IMR-90 (cell line): ENCODE data around the gene PCBD1.

ENCODE experiments used
- BHLHE40 ChIP-seq: fragments of 150-350 bp; IDR thresholded peaks from 2 replicates; pipeline ENCODE4 v1.6.1; 2016; ENCODE audit warnings: mild to moderate bottlenecking, low read depth, low read length
- CEBPB ChIP-seq: IDR thresholded peaks from 2 replicates; pipeline ENCODE4 v1.6.1; 2012; ENCODE audit warnings: low read depth, low read length, improper control_type of control experiment
- CHD1 ChIP-seq: IDR thresholded peaks from 2 replicates; pipeline ENCODE4 v1.6.1; 2012; ENCODE audit warnings: low read depth, low read length, improper control_type of control experiment
- FOS ChIP-seq: fragments of 150-350 bp; IDR thresholded peaks from 2 replicates; pipeline ENCODE4 v1.6.1; 2016; ENCODE audit warnings: low read depth, low read length
- MAFK ChIP-seq: IDR thresholded peaks from 2 replicates; pipeline ENCODE4 v1.6.1; 2012; ENCODE audit warnings: low read depth, low read length, improper control_type of control experiment
- MXI1 ChIP-seq: IDR thresholded peaks from 2 replicates; pipeline ENCODE4 v1.6.1; 2012; ENCODE audit warnings: low read depth, mild to moderate bottlenecking, low read length, moderate library complexity, borderline replicate concordance
- NFE2L2 ChIP-seq: fragments of 150-350 bp; IDR thresholded peaks from 2 replicates; pipeline ENCODE4 v1.6.1; 2016; ENCODE audit warnings: low read depth, mild to moderate bottlenecking, low read length
- POLR2A ChIP-seq: IDR thresholded peaks from 2 replicates; pipeline ENCODE4 v1.6.1; 2012; ENCODE audit warnings: mild to moderate bottlenecking, low read depth, low read length
- RAD21 ChIP-seq: IDR thresholded peaks from 2 replicates; pipeline ENCODE4 v1.6.1; 2012; ENCODE audit warnings: low read length, improper control_type of control experiment
- RCOR1 ChIP-seq: IDR thresholded peaks from 2 replicates; pipeline ENCODE4 v1.6.1; 2012; ENCODE audit warnings: mild to moderate bottlenecking, low read length, improper control_type of control experiment; ENCODE audit not compliant: insufficient replicate concordance
- SMC3 ChIP-seq: fragments of 150-350 bp; IDR thresholded peaks from 2 replicates; pipeline ENCODE4 v1.6.1; 2016; ENCODE audit warnings: low read depth, mild to moderate bottlenecking, antibody characterized with exemption, low read length, moderate library complexity
- TF ChIP-seq, protein P1 (sequence below): fragments of 150-350 bp; IDR thresholded peaks from 2 replicates; pipeline ENCODE4 v1.6.1; 2016; ENCODE audit warnings: low read depth, mild to moderate bottlenecking, low read length, moderate library complexity, borderline replicate concordance
- TF ChIP-seq, protein P2 (sequence below): conservative IDR thresholded peaks from 2 replicates; pipeline ENCODE4 v1.5.1; 2012; ENCODE audit warnings: mild to moderate bottlenecking, low read depth, low read length, improper control_type of control experiment
- TF ChIP-seq, protein P3 (sequence below): fragments of 150-350 bp; IDR thresholded peaks from 2 replicates; pipeline ENCODE4 v1.6.1; 2017; ENCODE audit warnings: mild to moderate bottlenecking, antibody characterized with exemption, low read length, low read depth

DNA sequence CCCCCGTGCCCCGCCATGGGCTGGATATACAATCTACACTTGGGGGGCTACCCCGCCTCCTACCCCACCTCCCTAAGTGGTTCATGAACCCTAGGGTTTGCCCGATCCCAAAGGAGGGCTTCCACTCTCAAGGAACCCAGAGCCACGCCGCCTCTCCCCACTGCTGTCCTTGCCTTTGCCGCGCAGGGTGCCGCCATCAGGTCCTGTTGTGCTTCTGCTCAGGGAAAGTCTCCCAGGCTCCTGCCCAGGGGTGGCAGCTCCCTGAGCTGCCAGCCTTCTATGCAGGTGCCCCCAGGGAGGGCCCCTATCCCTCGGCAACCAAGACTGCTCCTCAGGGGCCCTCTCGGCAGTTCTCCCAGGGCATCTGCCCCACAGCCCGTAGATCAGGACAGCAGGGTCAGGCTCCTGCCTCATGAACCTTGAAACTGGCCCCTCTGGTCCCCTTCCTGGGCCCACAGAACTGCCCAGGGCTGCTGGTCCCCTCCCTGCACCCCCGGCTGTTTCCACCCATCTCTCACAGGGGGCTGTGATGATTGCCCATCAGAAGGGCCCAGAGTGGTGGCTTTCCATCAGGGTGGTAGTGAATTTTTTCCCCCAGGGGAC lies 13.0 kb upstream of the PCBD1 start:
- TF ChIP-seq NFE2L2, result no peak
- TF ChIP-seq POLR2A, result no peak
- TF ChIP-seq, protein P1, sequence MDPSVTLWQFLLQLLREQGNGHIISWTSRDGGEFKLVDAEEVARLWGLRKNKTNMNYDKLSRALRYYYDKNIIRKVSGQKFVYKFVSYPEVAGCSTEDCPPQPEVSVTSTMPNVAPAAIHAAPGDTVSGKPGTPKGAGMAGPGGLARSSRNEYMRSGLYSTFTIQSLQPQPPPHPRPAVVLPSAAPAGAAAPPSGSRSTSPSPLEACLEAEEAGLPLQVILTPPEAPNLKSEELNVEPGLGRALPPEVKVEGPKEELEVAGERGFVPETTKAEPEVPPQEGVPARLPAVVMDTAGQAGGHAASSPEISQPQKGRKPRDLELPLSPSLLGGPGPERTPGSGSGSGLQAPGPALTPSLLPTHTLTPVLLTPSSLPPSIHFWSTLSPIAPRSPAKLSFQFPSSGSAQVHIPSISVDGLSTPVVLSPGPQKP, result no peak
- TF ChIP-seq, protein P2, sequence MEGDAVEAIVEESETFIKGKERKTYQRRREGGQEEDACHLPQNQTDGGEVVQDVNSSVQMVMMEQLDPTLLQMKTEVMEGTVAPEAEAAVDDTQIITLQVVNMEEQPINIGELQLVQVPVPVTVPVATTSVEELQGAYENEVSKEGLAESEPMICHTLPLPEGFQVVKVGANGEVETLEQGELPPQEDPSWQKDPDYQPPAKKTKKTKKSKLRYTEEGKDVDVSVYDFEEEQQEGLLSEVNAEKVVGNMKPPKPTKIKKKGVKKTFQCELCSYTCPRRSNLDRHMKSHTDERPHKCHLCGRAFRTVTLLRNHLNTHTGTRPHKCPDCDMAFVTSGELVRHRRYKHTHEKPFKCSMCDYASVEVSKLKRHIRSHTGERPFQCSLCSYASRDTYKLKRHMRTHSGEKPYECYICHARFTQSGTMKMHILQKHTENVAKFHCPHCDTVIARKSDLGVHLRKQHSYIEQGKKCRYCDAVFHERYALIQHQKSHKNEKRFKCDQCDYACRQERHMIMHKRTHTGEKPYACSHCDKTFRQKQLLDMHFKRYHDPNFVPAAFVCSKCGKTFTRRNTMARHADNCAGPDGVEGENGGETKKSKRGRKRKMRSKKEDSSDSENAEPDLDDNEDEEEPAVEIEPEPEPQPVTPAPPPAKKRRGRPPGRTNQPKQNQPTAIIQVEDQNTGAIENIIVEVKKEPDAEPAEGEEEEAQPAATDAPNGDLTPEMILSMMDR, result no peak
- TF ChIP-seq MAFK, result no peak
- no peak for TF ChIP-seq RCOR1
- TF ChIP-seq, protein P3, sequence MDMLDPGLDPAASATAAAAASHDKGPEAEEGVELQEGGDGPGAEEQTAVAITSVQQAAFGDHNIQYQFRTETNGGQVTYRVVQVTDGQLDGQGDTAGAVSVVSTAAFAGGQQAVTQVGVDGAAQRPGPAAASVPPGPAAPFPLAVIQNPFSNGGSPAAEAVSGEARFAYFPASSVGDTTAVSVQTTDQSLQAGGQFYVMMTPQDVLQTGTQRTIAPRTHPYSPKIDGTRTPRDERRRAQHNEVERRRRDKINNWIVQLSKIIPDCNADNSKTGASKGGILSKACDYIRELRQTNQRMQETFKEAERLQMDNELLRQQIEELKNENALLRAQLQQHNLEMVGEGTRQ, result no peak
- TF ChIP-seq MXI1, result no peak
- no peak for TF ChIP-seq BHLHE40
- TF ChIP-seq SMC3, result no peak
- no peak for TF ChIP-seq RAD21
- TF ChIP-seq CHD1, result no peak
- TF ChIP-seq FOS, result no peak
- no peak for TF ChIP-seq CEBPB
